Measurements from ENCODE around the gene SF3B6. TPM values are rescaled to one million over a fixed set of nuclear protein-coding genes. Genes with fewer than 3 reads are reported as not detected.

Gene SF3B6
- total and polyA plus RNA-seq, 2 donors (not counting 3 experiments of a cell fraction or from before 2014, with no cell fraction given): 105 to 150 TPM

- H3K27me3 ChIP-seq (ENCODE audit: control insufficient read depth in 2 of 2, insufficient read depth in 2 of 2, low read length in 2 of 2): no peaks in the 10 kb centered on the region
- ChIA-PET CTCF (interaction anchor here (0.8 to 2.6 kb wide), 3 partner anchors 41 to 198 kb away, joined by 3 to 13 read pairs (median 3); partner anchors contain the start of gene ATAD2B), POLR2A (no interaction called here)
- H3K27ac ChIP-seq (ENCODE audit: insufficient read depth, low read depth, low read length): no peak overlapping the region
- FAIRE-seq (no peak), DNase-seq (ENCODE audit: low read depth, low spot score) (no peak)
- no peak overlapping the region for H3K4me3 ChIP-seq (replicated peaks in 1 of 3; ENCODE audit: insufficient read depth in 1 of 3, low read depth in 1 of 3, low read length in 3 of 3)
- no peaks in the 10 kb centered on the region for H3K79me2 ChIP-seq (ENCODE audit: control insufficient read depth, insufficient read depth, low read length)
- BruUV-seq (replicated peaks): no TSS peak
- H3K9ac ChIP-seq (replicated peaks; ENCODE audit: extremely low read depth, insufficient read depth, low read length): no peak overlapping the region
- TF ChIP-seq, protein P1, sequence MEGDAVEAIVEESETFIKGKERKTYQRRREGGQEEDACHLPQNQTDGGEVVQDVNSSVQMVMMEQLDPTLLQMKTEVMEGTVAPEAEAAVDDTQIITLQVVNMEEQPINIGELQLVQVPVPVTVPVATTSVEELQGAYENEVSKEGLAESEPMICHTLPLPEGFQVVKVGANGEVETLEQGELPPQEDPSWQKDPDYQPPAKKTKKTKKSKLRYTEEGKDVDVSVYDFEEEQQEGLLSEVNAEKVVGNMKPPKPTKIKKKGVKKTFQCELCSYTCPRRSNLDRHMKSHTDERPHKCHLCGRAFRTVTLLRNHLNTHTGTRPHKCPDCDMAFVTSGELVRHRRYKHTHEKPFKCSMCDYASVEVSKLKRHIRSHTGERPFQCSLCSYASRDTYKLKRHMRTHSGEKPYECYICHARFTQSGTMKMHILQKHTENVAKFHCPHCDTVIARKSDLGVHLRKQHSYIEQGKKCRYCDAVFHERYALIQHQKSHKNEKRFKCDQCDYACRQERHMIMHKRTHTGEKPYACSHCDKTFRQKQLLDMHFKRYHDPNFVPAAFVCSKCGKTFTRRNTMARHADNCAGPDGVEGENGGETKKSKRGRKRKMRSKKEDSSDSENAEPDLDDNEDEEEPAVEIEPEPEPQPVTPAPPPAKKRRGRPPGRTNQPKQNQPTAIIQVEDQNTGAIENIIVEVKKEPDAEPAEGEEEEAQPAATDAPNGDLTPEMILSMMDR (IDR thresholded peaks at IDR 0.05; ENCODE audit: extremely low read depth in 1 of 2, insufficient read depth in 1 of 2, low read depth in 1 of 2, low read length in 2 of 2): no peak
- TF ChIP-seq, protein P2, sequence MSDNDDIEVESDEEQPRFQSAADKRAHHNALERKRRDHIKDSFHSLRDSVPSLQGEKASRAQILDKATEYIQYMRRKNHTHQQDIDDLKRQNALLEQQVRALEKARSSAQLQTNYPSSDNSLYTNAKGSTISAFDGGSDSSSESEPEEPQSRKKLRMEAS (IDR thresholded peaks at IDR 0.05; ENCODE audit: insufficient read depth, insufficient read length): no peak
- no peak for TF ChIP-seq JUN (IDR thresholded peaks at IDR 0.05; ENCODE audit: borderline replicate concordance, insufficient read depth, insufficient read length, low read depth)
- TF ChIP-seq POLR2A (IDR thresholded peaks at IDR 0.05; ENCODE audit: low read depth, low read length): no peak
- TF ChIP-seq MYC (IDR thresholded peaks at IDR 0.05; ENCODE audit: low read depth, low read length): no peak
- no peak for TF ChIP-seq EZH2 (IDR thresholded peaks at IDR 0.05; ENCODE audit: borderline replicate concordance, low read depth, low read length, severe bottlenecking)
- TF ChIP-seq FOS (IDR thresholded peaks at IDR 0.05; ENCODE audit: borderline replicate concordance, insufficient read depth, low read length): no peak
- no peak for TF ChIP-seq GATA2 (IDR thresholded peaks at IDR 0.05; ENCODE audit: insufficient read depth, insufficient read length, low read depth, low read length)
- TF ChIP-seq POLR2AphosphoS5 (IDR thresholded peaks at IDR 0.05; ENCODE audit: insufficient read depth, low read depth, low read length): no peak
- H3K4me1 ChIP-seq (ENCODE audit: control insufficient read depth, extremely low read depth, insufficient read depth, low read length): no peaks in the 10 kb centered on the region
- no peaks in the 10 kb centered on the region for H4K20me1 ChIP-seq (replicated peaks; ENCODE audit: control insufficient read depth, extremely low read depth, insufficient read depth, low read length)
- intact Hi-C loops (cut with micrococcal nuclease) (no loop called here), dilution Hi-C loops (cut with MboI; ENCODE audit: extremely low pct_ligation_motif_present, low sequenced_read_pairs) (no loop called here)
- H2AFZ ChIP-seq (ENCODE audit: low read depth, low read length): no peak overlapping the region
- no peaks in the 10 kb centered on the region for H3K9me3 ChIP-seq (replicated peaks; ENCODE audit: control insufficient read depth, insufficient read depth, low read length)
- peaks cover 0 to 2% of the 10 kb centered on the region in 2 experiments for H3K36me3 ChIP-seq (ENCODE audit: control insufficient read depth in 2 of 2, extremely low read depth in 1 of 2, insufficient read depth in 2 of 2, low read length in 2 of 2)
- no peak overlapping the region for H3K4me2 ChIP-seq (ENCODE audit: insufficient read depth, low read length)
- no peaks in the 10 kb centered on the region for H3K9me1 ChIP-seq (replicated peaks; ENCODE audit: control insufficient read depth, extremely low read depth, insufficient read depth, low read length)
Measured at GRCh38 chr2:24022324-24022974, 53.7 kb downstream of the SF3B6 start.

Measured in endothelial cell of umbilical vein (primary cell).